Upper lobe of left lung (tissue), 4 donors: ENCODE data around the gene SAMD1.

ENCODE experiments used
- EP300 ChIP-seq, 4 donors: sonication (generic); formaldehyde crosslinking; IDR thresholded peaks; one replicate each; pipeline ENCODE4 v1.5.1; 2017; ENCODE audit warnings: antibody characterized with exemption in 4 of 4, control low read depth in 2 of 4
- POLR2A ChIP-seq, 4 donors: fragments of 450-650 bp; IDR thresholded peaks; one replicate each; pipeline ENCODE4 v1.5.1; 2016 to 2017; ENCODE audit warnings: antibody characterized with exemption in 4 of 4, mild to moderate bottlenecking in 2 of 4
- TF ChIP-seq, protein P1 (sequence below), 6 experiments: fragments of 450-650 bp in 4 of 6; fragments of 200-600 bp in 2 of 6; sonication (generic) in 2 of 6; IDR thresholded peaks; one replicate each; pipeline ENCODE4 v1.5.1; 2016 to 2019; ENCODE audit warnings: antibody characterized with exemption in 6 of 6

GRCh38 chr19:14081797-14082674 is 8.5 kb downstream of the SAMD1 start:
- TF ChIP-seq POLR2A (IDR thresholded peaks at IDR 0.05) (peak in 1 of 4 donors; percentile 0), EP300 (IDR thresholded peaks at IDR 0.05) (no peak)
- TF ChIP-seq, protein P1, sequence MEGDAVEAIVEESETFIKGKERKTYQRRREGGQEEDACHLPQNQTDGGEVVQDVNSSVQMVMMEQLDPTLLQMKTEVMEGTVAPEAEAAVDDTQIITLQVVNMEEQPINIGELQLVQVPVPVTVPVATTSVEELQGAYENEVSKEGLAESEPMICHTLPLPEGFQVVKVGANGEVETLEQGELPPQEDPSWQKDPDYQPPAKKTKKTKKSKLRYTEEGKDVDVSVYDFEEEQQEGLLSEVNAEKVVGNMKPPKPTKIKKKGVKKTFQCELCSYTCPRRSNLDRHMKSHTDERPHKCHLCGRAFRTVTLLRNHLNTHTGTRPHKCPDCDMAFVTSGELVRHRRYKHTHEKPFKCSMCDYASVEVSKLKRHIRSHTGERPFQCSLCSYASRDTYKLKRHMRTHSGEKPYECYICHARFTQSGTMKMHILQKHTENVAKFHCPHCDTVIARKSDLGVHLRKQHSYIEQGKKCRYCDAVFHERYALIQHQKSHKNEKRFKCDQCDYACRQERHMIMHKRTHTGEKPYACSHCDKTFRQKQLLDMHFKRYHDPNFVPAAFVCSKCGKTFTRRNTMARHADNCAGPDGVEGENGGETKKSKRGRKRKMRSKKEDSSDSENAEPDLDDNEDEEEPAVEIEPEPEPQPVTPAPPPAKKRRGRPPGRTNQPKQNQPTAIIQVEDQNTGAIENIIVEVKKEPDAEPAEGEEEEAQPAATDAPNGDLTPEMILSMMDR (IDR thresholded peaks at IDR 0.05): no peak
